ENCODE data around the gene EYS.

Gene EYS

GRCh38 chr6:63930848-63931247, 1776.2 kb downstream of the EYS start:
- Mint-ChIP-seq H3K4me3 (no peak overlapping the region), H3K27ac (no peak overlapping the region), H3K4me1 (no peaks in the 10 kb centered on the region), H3K36me3 (ENCODE audit: low read depth) (no peaks in the 10 kb centered on the region), H3K9me3 (no peaks in the 10 kb centered on the region), H3K27me3 (ENCODE audit: low read depth) (no peaks in the 10 kb centered on the region)
- no peak for TF ChIP-seq CTCF (IDR thresholded peaks at IDR 0.05; ENCODE audit: unreplicated experiment in 3 of 3)

GRCh38 chr6:63929111-63929510, 1777.9 kb downstream of the EYS start:
- peaks cover 2% of the 10 kb centered on the region for H3K27me3 Mint-ChIP-seq (ENCODE audit: low read depth)
- no peaks in the 10 kb centered on the region for H3K4me1 Mint-ChIP-seq
- H3K4me3 Mint-ChIP-seq = no peak overlapping the region
- no peaks in the 10 kb centered on the region for H3K36me3 Mint-ChIP-seq (ENCODE audit: low read depth)
- H3K27ac Mint-ChIP-seq = no peak overlapping the region
- H3K9me3 Mint-ChIP-seq = no peaks in the 10 kb centered on the region
- no peak for TF ChIP-seq CTCF (IDR thresholded peaks at IDR 0.05; ENCODE audit: unreplicated experiment in 3 of 3)

- Mint-ChIP-seq H3K9me3 (no peaks in the 10 kb centered on the region), H3K36me3 (ENCODE audit: low read depth) (no peaks in the 10 kb centered on the region), H3K4me3 (no peak overlapping the region), H3K27ac (no peak overlapping the region), H3K4me1 (no peaks in the 10 kb centered on the region), H3K27me3 (ENCODE audit: low read depth) (peaks cover 4% of the 10 kb centered on the region)
- no peak for TF ChIP-seq CTCF (IDR thresholded peaks at IDR 0.05; ENCODE audit: unreplicated experiment in 3 of 3)
Measured at GRCh38 chr6:63928613-63929012, 1778.4 kb downstream of the EYS start.

GRCh38 chr6:63926950-63927927, 1779.8 kb downstream of the EYS start:
- Mint-ChIP-seq H3K36me3 (ENCODE audit: low read depth) (no peaks in the 10 kb centered on the region), H3K9me3 (no peaks in the 10 kb centered on the region), H3K4me3 (no peak overlapping the region), H3K27me3 (ENCODE audit: low read depth) (peaks cover 4% of the 10 kb centered on the region), H3K27ac (no peak overlapping the region), H3K4me1 (no peaks in the 10 kb centered on the region)
- no peak for TF ChIP-seq CTCF (IDR thresholded peaks at IDR 0.05; ENCODE audit: unreplicated experiment in 3 of 3)

- no peak for TF ChIP-seq CTCF (IDR thresholded peaks at IDR 0.05; ENCODE audit: unreplicated experiment in 3 of 3)
- Mint-ChIP-seq H3K27ac (peak overlapping the region in 1 of 3 experiments; percentile 66), H3K4me1 (no peaks in the 10 kb centered on the region), H3K4me3 (no peak overlapping the region), H3K9me3 (no peaks in the 10 kb centered on the region), H3K27me3 (ENCODE audit: low read depth) (peaks cover 4% of the 10 kb centered on the region), H3K36me3 (ENCODE audit: low read depth) (no peaks in the 10 kb centered on the region)
Measured at GRCh38 chr6:63926258-63926780, 1780.7 kb downstream of the EYS start.

All from nephron (organoid).